SK-N-SH (cell line): ENCODE data around the gene BCR. TPM values are rescaled to one million over a fixed set of nuclear protein-coding genes. Genes with fewer than 3 reads are reported as not detected.

Experiments used
- CTCF ChIA-PET: fragments of 300-600, 350-600 bp; formaldehyde crosslinking; extraction: SDS; loops from one replicate; lab custom pipeline; 2021; lab: Yijun Ruan, JAX
- POLR2A ChIA-PET: fragments of 350-600 bp; sonication (Branson Sonifier 250); formaldehyde crosslinking; extraction: SDS; loops from one replicate; lab custom pipeline; 2020; ENCODE audit warnings: antibody characterized with exemption, inconsistent platforms; lab: Yijun Ruan, JAX
- DNase-seq: peaks from one replicate; pipeline ENCODE4 v3.0.0; 2012
- H2AFZ ChIP-seq: fragments of 200-600 bp; sonication (generic); 2 replicates; pipeline ENCODE4 v1.8.1; 2016; ENCODE audit warnings: antibody characterized with exemption, mild to moderate bottlenecking, low read depth
- H3F3A ChIP-seq: fragments of 200-600 bp; sonication (generic); replicated peaks from 2 replicates; pipeline ENCODE3; 2016; ENCODE audit warnings: antibody characterized with exemption, mild to moderate bottlenecking; ENCODE audit not compliant: insufficient read depth
- H3K27ac ChIP-seq, 2 experiments: fragments of 200-500 bp in 1 of 2; fragments of 200-600 bp in 1 of 2; sonication (Bioruptor generic) in 1 of 2; sonication (generic), shearing (Covaris generic) in 1 of 2; 2 replicates each; pipeline versions ENCODE4 v1.5.1 to v1.6.1; 2014 to 2016; ENCODE audit warnings: low read depth in 2 of 2, inconsistent platforms in 1 of 2, low read length in 1 of 2, mild to moderate bottlenecking in 1 of 2, mixed read lengths in 1 of 2
- H3K27me3 ChIP-seq: fragments of 200-600 bp; sonication (generic), shearing (Covaris generic); 2 replicates; pipeline ENCODE4 v1.6.1; 2016; ENCODE audit warnings: mixed run types; ENCODE audit not compliant: insufficient read depth
- H3K36me3 ChIP-seq, 2 experiments: fragments of 200-500 bp in 1 of 2; fragments of 200-600 bp in 1 of 2; sonication (Bioruptor generic) in 1 of 2; sonication (generic) in 1 of 2; replicated peaks in 1 of 2; 2 replicates each; pipeline versions ENCODE3 to v1.5.1; 2014 to 2016; ENCODE audit warnings: low read length in 1 of 2, mild to moderate bottlenecking in 1 of 2; ENCODE audit not compliant: insufficient read depth in 2 of 2, control insufficient read depth in 1 of 2
- H3K4me1 ChIP-seq, 2 experiments: fragments of 200-500 bp in 1 of 2; fragments of 200-600 bp in 1 of 2; sonication (Bioruptor generic) in 1 of 2; sonication (generic), shearing (Covaris generic) in 1 of 2; 2 replicates each; pipeline versions ENCODE4 v1.5.1 to v1.6.1; 2014 to 2016; ENCODE audit warnings: low read depth in 1 of 2, low read length in 1 of 2, mixed run types in 1 of 2; ENCODE audit not compliant: insufficient read depth in 2 of 2, control insufficient read depth in 1 of 2
- H3K4me2 ChIP-seq: fragments of 200-600 bp; sonication (generic), shearing (Covaris generic); 2 replicates; pipeline ENCODE4 v1.6.1; 2017; ENCODE audit warnings: mixed run types
- H3K4me3 ChIP-seq, 2 experiments: fragments of 200-500 bp in 1 of 2; fragments of 200-600 bp in 1 of 2; sonication (Bioruptor generic) in 1 of 2; sonication (generic), shearing (Covaris generic) in 1 of 2; 2 replicates each; pipeline versions ENCODE4 v1.5.1 to v1.8.1; 2014 to 2016; ENCODE audit warnings: low read depth in 2 of 2, inconsistent platforms in 1 of 2, low read length in 1 of 2, mild to moderate bottlenecking in 1 of 2, mixed read lengths in 1 of 2, moderate library complexity in 1 of 2
- H3K79me2 ChIP-seq: fragments of 200-600 bp; sonication (generic); 2 replicates; pipeline ENCODE4 v1.8.1; 2017; ENCODE audit warnings: mild to moderate bottlenecking; ENCODE audit not compliant: insufficient read depth
- H3K9ac ChIP-seq: fragments of 200-600 bp; sonication (generic); 2 replicates; pipeline ENCODE4 v1.6.1; 2017; ENCODE audit warnings: mixed run types
- H3K9me2 ChIP-seq: fragments of 200-600 bp; sonication (generic); 2 replicates; pipeline ENCODE4 v1.6.1; 2017; ENCODE audit warnings: mixed run types
- H3K9me3 ChIP-seq: fragments of 200-600 bp; sonication (generic); 2 replicates; pipeline ENCODE4 v1.6.1; 2017; ENCODE audit warnings: mixed run types, mild to moderate bottlenecking, moderate library complexity
- H4K20me1 ChIP-seq: fragments of 200-600 bp; sonication (generic); 2 replicates; pipeline ENCODE4 v1.6.1; 2017; ENCODE audit warnings: mild to moderate bottlenecking, mixed run types; ENCODE audit not compliant: insufficient read depth
- FOSL2 ChIP-seq: IDR thresholded peaks from 2 replicates; pipeline ENCODE4 v1.4.0; 2012; ENCODE audit warnings: low read depth, mild to moderate bottlenecking, moderate library complexity, borderline replicate concordance
- FOXM1 ChIP-seq: IDR thresholded peaks from 2 replicates; pipeline ENCODE4 v1.4.0; 2012; ENCODE audit warnings: low read depth, mild to moderate bottlenecking
- GATA2 ChIP-seq: sonication (generic); formaldehyde crosslinking; IDR thresholded peaks from 2 replicates; pipeline ENCODE4 v1.5.0; 2020; ENCODE audit warnings: mild to moderate bottlenecking, missing genetic modification reagents
- MXI1 ChIP-seq: IDR thresholded peaks from 2 replicates; pipeline ENCODE4 v1.6.1; 2012; ENCODE audit warnings: mild to moderate bottlenecking, low read depth, low read length, improper control_type of control experiment
- PBX3 ChIP-seq: IDR thresholded peaks from 2 replicates; pipeline ENCODE4; 2012
- RAD21 ChIP-seq: IDR thresholded peaks from 2 replicates; pipeline ENCODE4 v1.6.1; 2012; ENCODE audit warnings: mild to moderate bottlenecking, low read length
- SMC3 ChIP-seq: IDR thresholded peaks from 2 replicates; pipeline ENCODE4 v1.6.1; 2012; ENCODE audit warnings: low read depth, low read length, improper control_type of control experiment
- TCF12 ChIP-seq: IDR thresholded peaks from 2 replicates; pipeline ENCODE4 v1.4.0; 2012
- USF1 ChIP-seq: IDR thresholded peaks from 2 replicates; pipeline ENCODE4 v1.4.0; 2012; ENCODE audit warnings: low read depth, borderline replicate concordance
- WGBS: methylation state at CpG from one replicate; pipeline ENCODE4 v1.1.6; 2017; ENCODE audit warnings: low lambda C conversion rate; 5-methylcytosine and 5-hydroxymethylcytosine counted together
- polyA plus RNA-seq, 3 experiments: library from polyadenylated mRNA; depleted of rRNA; stranded (reverse); fragments of >200 nt; gene quantifications; 2 replicates each; pipeline ENCODE4 v1.2.3, GENCODE V29; 2012
- TF ChIP-seq, protein P1 (sequence below): IDR thresholded peaks from 2 replicates; pipeline ENCODE4 v1.4.0; 2012; ENCODE audit warnings: low read depth, borderline replicate concordance
- TF ChIP-seq, protein P2 (sequence below): fragments of 150-350 bp; IDR thresholded peaks from 2 replicates; pipeline ENCODE4 v1.6.1; 2016; ENCODE audit warnings: mild to moderate bottlenecking, low read depth, low read length

Gene BCR
- polyA plus RNA-seq, 1 of the 3 experiments (the other 2 are of a cell fraction): 50.9 TPM

DNA sequence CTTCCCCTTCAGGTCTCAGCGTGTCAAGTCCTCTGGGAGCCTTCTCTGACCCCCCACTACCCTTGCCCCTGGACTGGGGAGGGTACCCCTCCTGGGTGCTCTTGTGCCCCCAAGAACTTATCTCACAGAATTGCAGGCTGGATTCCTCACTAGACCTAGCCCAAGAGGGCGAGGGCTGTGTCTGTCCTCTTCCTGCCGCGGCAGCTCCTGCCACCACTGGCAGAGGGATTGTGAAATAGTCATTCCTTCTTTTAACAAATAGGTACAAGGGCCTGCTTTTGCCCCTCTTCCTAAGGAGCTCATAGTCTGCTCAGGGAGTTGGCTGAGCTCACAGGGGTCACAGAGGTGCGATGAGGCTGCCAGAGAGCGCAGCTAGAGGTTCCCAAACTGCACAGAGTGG is 29.5 kb upstream of the BCR start (continued):
- no peak for TF ChIP-seq PBX3

DNA sequence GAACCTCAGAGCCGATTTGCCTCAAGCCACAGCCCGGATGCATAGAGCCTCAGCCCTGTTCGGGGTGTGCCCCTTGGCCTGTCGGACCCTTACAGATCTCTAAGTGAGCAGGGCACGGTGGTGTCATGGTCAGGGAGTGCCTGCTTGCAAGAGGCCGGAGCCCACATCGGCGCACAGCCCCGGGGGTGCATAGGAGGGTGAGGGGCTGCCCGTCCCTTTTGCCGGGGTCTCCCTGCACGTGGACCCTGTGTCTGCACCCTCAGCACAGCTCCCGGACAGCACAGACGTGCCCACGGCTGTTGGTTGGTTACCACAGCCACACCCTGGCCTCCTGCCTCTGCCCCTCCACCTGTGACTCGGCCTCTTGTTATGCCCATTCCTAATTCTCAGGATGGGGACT is 28.5 kb upstream of the BCR start:
- no CpG with 5 or more reads among the region's 16 CpGs for WGBS
- Histone ChIP-seq H3K79me2 (peaks cover 3% of the 10 kb centered on the region; the same call in 1 of the 2 replicates), H3K9ac (no peak overlapping the region), H4K20me1 (no peaks in the 10 kb centered on the region), H3K36me3 (peaks cover 0 to 17% of the 10 kb centered on the region in 2 experiments), H3F3A (no peaks in the 10 kb centered on the region), H3K9me2 (no peaks in the 10 kb centered on the region), H3K27me3 (no peaks in the 10 kb centered on the region), H3K27ac (no peak overlapping the region), H2AFZ (no peak overlapping the region), H3K9me3 (no peaks in the 10 kb centered on the region), H3K4me1 (no peaks in the 10 kb centered on the region; a peak in 1 of 4 replicates), H3K4me3 (no peak overlapping the region), H3K4me2 (no peak overlapping the region)
- TF ChIP-seq FOXM1 (no peak), MXI1 (no peak), GATA2 (CRISPR knock-in tag) (no peak), TCF12 (no peak), RAD21 (no peak), USF1 (no peak), FOSL2 (no peak), SMC3 (no peak)
- TF ChIP-seq, protein P1, sequence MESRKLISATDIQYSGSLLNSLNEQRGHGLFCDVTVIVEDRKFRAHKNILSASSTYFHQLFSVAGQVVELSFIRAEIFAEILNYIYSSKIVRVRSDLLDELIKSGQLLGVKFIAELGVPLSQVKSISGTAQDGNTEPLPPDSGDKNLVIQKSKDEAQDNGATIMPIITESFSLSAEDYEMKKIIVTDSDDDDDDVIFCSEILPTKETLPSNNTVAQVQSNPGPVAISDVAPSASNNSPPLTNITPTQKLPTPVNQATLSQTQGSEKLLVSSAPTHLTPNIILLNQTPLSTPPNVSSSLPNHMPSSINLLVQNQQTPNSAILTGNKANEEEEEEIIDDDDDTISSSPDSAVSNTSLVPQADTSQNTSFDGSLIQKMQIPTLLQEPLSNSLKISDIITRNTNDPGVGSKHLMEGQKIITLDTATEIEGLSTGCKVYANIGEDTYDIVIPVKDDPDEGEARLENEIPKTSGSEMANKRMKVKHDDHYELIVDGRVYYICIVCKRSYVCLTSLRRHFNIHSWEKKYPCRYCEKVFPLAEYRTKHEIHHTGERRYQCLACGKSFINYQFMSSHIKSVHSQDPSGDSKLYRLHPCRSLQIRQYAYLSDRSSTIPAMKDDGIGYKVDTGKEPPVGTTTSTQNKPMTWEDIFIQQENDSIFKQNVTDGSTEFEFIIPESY: no peak
- TF ChIP-seq, protein P2, sequence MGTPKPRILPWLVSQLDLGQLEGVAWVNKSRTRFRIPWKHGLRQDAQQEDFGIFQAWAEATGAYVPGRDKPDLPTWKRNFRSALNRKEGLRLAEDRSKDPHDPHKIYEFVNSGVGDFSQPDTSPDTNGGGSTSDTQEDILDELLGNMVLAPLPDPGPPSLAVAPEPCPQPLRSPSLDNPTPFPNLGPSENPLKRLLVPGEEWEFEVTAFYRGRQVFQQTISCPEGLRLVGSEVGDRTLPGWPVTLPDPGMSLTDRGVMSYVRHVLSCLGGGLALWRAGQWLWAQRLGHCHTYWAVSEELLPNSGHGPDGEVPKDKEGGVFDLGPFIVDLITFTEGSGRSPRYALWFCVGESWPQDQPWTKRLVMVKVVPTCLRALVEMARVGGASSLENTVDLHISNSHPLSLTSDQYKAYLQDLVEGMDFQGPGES: no peak
- ChIA-PET CTCF (interaction anchor here (1.0 to 2.8 kb wide), 4 partner anchors 23 to 195 kb away, joined by 3 to 9 read pairs (median 4); no protein-coding TSS in a partner anchor), POLR2A (no interaction called here)
- no peak for DNase-seq
